Measurements from ENCODE around the gene GPRC5D.
A peak's percentile ranks its signal among the peaks of the same experiment; 100 is the strongest.

The GPRC5D gene

GRCh38 chr12:12903642-12904609 is 48.0 kb downstream of the GPRC5D start:
- no peak for DNase-seq

- no peak for DNase-seq
These were observed 49.9 kb downstream of the GPRC5D start for GRCh38 chr12:12902036-12902435.

GRCh38 chr12:12901158-12901791 is 50.7 kb downstream of the GPRC5D start:
- no peak for DNase-seq

GRCh38 chr12:12900786-12901157 is 51.2 kb downstream of the GPRC5D start:
- DNase-seq = no peak

- DNase-seq = no peak
These were observed 52.2 kb downstream of the GPRC5D start for GRCh38 chr12:12899530-12900380.

- no peak for DNase-seq
These were observed 53.0 kb downstream of the GPRC5D start for GRCh38 chr12:12898911-12899511.

GRCh38 chr12:12898136-12898717 is 53.7 kb downstream of the GPRC5D start:
- no peak for DNase-seq

GRCh38 chr12:12897302-12897701 is 54.7 kb downstream of the GPRC5D start:
- DNase-seq = no peak

- DNase-seq = no peak
These were observed 55.7 kb downstream of the GPRC5D start for GRCh38 chr12:12896260-12896659.

GRCh38 chr12:12893438-12893837 is 58.5 kb downstream of the GPRC5D start:
- no peak for DNase-seq

GRCh38 chr12:12892681-12893141 is 59.3 kb downstream of the GPRC5D start:
- no peak for DNase-seq

GRCh38 chr12:12891881-12892355 is 60.1 kb downstream of the GPRC5D start:
- no peak for DNase-seq

- DNase-seq = peak; percentile 93
These were observed 60.7 kb downstream of the GPRC5D start, which contains the start of gene GPRC5A for GRCh38 chr12:12891080-12891880. GPRC5A (plus strand) TSS chr12:12891562; CDS start chr12:12908250, 16,688 bp downstream.
